Uterus (tissue), 2 donors: ENCODE data around the gene ZSWIM6.
"Not testable (repeated sequence)": the region's sequence is repeated elsewhere in the genome, so short reads cannot be mapped to it uniquely, and the experiment has no call there.

Experiments
- CTCF ChIP-seq, 4 experiments: fragments of 200-600 bp in 2 of 4; fragments of 450-650 bp in 2 of 4; sonication (generic) in 2 of 4; IDR thresholded peaks; one replicate each; pipeline ENCODE4 v1.5.1; 2016 to 2019; ENCODE audit warnings: antibody characterized with exemption in 4 of 4, mild to moderate bottlenecking in 2 of 4, moderate library complexity in 1 of 4
- POLR2A ChIP-seq, 2 donors: fragments of 450-650 bp; IDR thresholded peaks; one replicate each; pipeline ENCODE4 v1.6.1; 2016; ENCODE audit warnings: antibody characterized with exemption in 2 of 2, mild to moderate bottlenecking in 1 of 2, moderate library complexity in 1 of 2

GRCh38 chr5:61413205-61413604, 81.1 kb downstream of the ZSWIM6 start:
- not testable (repeated sequence) for TF ChIP-seq CTCF, POLR2A (IDR thresholded peaks at IDR 0.05)
